Tibial nerve (tissue), 4 donors: Measurements from ENCODE around the gene RHOG. TPM values are rescaled to one million over a fixed set of nuclear protein-coding genes. Genes with fewer than 3 reads are reported as not detected.

ENCODE experiments used
- DNase-seq, 2 donors: peaks; one replicate each; pipeline ENCODE4 v3.0.0-alpha.2; 2019; ENCODE audit warnings: low spot score in 2 of 2
- H3K27ac ChIP-seq, 4 donors: fragments of 200-600 bp; sonication (generic) in 3 of 4; one replicate each; pipeline ENCODE4 v1.5.1; 2017 to 2019; ENCODE audit warnings: mild to moderate bottlenecking in 1 of 4
- H3K27me3 ChIP-seq, 2 donors: fragments of 200-600 bp; sonication (generic) in 1 of 2; one replicate each; pipeline versions ENCODE4 v1.5.1 to v1.6.0; 2017 to 2019
- H3K36me3 ChIP-seq, 3 donors: fragments of 200-600 bp; sonication (generic); one replicate each; pipeline ENCODE4 v1.5.1; 2018 to 2019
- H3K4me1 ChIP-seq, 4 donors: fragments of 200-600 bp; sonication (generic) in 3 of 4; one replicate each; pipeline ENCODE4 v1.5.1; 2017 to 2019
- H3K4me3 ChIP-seq, 4 donors: fragments of 200-600 bp; sonication (generic) in 3 of 4; one replicate each; pipeline ENCODE4 v1.5.1; 2017 to 2019; ENCODE audit warnings: mild to moderate bottlenecking in 1 of 4, moderate library complexity in 1 of 4
- H3K9me3 ChIP-seq, 4 donors: fragments of 200-600 bp; sonication (generic) in 3 of 4; one replicate each; pipeline ENCODE4 v1.5.1; 2017 to 2019
- EP300 ChIP-seq, 2 donors: sonication (generic); formaldehyde crosslinking; IDR thresholded peaks; one replicate each; pipeline ENCODE4 v1.6.1; 2017; ENCODE audit warnings: antibody characterized with exemption in 2 of 2, mild to moderate bottlenecking in 1 of 2
- POLR2A ChIP-seq, 2 donors: fragments of 450-650 bp; IDR thresholded peaks; one replicate each; pipeline ENCODE4 v1.6.1; 2017; ENCODE audit warnings: antibody characterized with exemption in 2 of 2, mild to moderate bottlenecking in 2 of 2, moderate library complexity in 2 of 2
- WGBS, 2 donors: methylation state at CpG; one replicate each; pipeline ENCODE4 v1.1.5; 2018; 5-methylcytosine and 5-hydroxymethylcytosine counted together
- total RNA-seq, 4 donors: library from RNA; depleted of rRNA; stranded (reverse); fragments of >200 nt; gene quantifications; one replicate each; pipeline ENCODE4 v1.1.0, GENCODE V29; 2016
- TF ChIP-seq, protein P1 (sequence below), 5 experiments: fragments of 200-600 bp in 3 of 5; fragments of 450-650 bp in 2 of 5; sonication (generic) in 3 of 5; IDR thresholded peaks; one replicate each; pipeline ENCODE4 v1.5.1; 2016 to 2019; ENCODE audit warnings: antibody characterized with exemption in 5 of 5, mild to moderate bottlenecking in 3 of 5, moderate library complexity in 2 of 5

RHOG gene
- total RNA-seq, 4 donors from 2014 or later, result 35.2 to 92.7 (median 66.0) TPM

- TF ChIP-seq EP300 (IDR thresholded peaks at IDR 0.05), result no peak
- TF ChIP-seq, protein P1, sequence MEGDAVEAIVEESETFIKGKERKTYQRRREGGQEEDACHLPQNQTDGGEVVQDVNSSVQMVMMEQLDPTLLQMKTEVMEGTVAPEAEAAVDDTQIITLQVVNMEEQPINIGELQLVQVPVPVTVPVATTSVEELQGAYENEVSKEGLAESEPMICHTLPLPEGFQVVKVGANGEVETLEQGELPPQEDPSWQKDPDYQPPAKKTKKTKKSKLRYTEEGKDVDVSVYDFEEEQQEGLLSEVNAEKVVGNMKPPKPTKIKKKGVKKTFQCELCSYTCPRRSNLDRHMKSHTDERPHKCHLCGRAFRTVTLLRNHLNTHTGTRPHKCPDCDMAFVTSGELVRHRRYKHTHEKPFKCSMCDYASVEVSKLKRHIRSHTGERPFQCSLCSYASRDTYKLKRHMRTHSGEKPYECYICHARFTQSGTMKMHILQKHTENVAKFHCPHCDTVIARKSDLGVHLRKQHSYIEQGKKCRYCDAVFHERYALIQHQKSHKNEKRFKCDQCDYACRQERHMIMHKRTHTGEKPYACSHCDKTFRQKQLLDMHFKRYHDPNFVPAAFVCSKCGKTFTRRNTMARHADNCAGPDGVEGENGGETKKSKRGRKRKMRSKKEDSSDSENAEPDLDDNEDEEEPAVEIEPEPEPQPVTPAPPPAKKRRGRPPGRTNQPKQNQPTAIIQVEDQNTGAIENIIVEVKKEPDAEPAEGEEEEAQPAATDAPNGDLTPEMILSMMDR (IDR thresholded peaks at IDR 0.05), result no peak
- no peak for TF ChIP-seq POLR2A (IDR thresholded peaks at IDR 0.05)
- Histone ChIP-seq H3K4me3 (peak overlapping the region; percentile 78 to 95 (median 91)), H3K9me3 (no peaks in the 10 kb centered on the region), H3K27ac (peak overlapping the region; percentile 88 to 99 (median 99)), H3K4me1 (peaks cover 0 to 50% (median 27%) of the 10 kb centered on the region in 4 donors), H3K36me3 (peaks cover 0 to 2% (median 0%) of the 10 kb centered on the region in 3 donors), H3K27me3 (no peaks in the 10 kb centered on the region)
- DNase-seq, result peak in 1 of 2 donors; percentile 38
- 1 to 2% methylated on average over 16 to 22 of the region's 46 CpGs for WGBS, 2 donors
These were observed 522 bp downstream of the RHOG start for GRCh38 chr11:3840004-3840869.

DNA sequence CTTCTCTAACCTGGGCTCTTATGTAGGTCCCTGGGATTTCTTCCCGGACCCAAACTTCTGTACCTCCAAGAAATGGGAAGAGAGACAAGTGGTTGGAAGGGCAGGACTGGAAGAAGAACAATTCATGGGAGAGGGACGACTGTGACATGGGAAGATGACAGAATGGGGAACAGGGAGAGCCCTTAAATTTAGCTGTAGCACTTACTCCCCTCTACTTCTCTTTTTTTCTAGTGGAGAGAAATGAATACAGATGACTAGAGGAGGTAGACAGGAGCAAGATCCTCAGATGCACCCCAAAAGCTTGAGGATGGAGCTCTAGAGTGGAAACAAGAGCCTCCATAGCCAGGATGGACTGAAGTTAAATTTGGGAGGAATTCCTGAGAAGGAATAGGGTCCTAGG, 2.3 kb downstream of the RHOG start:
- Histone ChIP-seq H3K36me3 (peaks cover 0 to 9% (median 0%) of the 10 kb centered on the region in 3 donors), H3K4me3 (peak overlapping the region in 1 of 4 donors; percentile 95), H3K4me1 (peaks cover 0 to 68% (median 38%) of the 10 kb centered on the region in 4 donors), H3K27ac (peak overlapping the region; percentile 9 to 99 (median 71)), H3K27me3 (no peaks in the 10 kb centered on the region), H3K9me3 (no peaks in the 10 kb centered on the region)
- 76 to 82% methylated on average over 2 of the region's 2 CpGs for WGBS, 2 donors
- DNase-seq, result no peak
- TF ChIP-seq POLR2A (IDR thresholded peaks at IDR 0.05), result no peak
- TF ChIP-seq EP300 (IDR thresholded peaks at IDR 0.05), result no peak
- TF ChIP-seq, protein P1 (IDR thresholded peaks at IDR 0.05), result no peak

DNA sequence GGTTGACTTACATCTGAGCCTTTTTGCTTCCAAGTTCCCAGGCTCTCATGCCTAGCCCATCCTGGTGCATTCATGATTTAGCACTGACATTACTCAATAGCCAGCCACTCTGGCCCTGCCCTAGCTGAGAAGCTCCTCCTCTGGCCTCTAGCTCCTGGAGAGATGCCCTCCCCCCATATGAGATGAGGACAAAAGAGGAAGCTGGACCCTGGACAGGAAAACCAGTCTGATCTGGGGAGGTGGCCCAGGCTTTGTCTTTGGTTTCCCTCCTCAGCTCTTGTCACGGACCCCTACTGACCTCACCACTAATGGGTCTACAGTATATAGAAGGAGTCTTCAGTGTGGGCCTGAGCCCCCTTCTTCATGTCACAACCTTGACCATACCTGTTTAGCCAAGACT, 3.0 kb downstream of the RHOG start:
- H3K27me3 ChIP-seq, result no peaks in the 10 kb centered on the region
- 78 to 89% methylated on average over 1 of the region's 1 CpG for WGBS, 2 donors
- peaks cover 0 to 9% (median 0%) of the 10 kb centered on the region in 3 donors for H3K36me3 ChIP-seq
- peaks cover 0 to 75% (median 41%) of the 10 kb centered on the region in 4 donors for H3K4me1 ChIP-seq
- TF ChIP-seq, protein P1 (IDR thresholded peaks at IDR 0.05), result no peak
- TF ChIP-seq POLR2A (IDR thresholded peaks at IDR 0.05), result no peak
- no peak for TF ChIP-seq EP300 (IDR thresholded peaks at IDR 0.05)
- DNase-seq, result peak in 1 of 2 donors; percentile 50
- H3K9me3 ChIP-seq, result no peaks in the 10 kb centered on the region
- no peak overlapping the region for H3K4me3 ChIP-seq
- peak overlapping the region; percentile 2 to 99 (median 26) for H3K27ac ChIP-seq

DNA sequence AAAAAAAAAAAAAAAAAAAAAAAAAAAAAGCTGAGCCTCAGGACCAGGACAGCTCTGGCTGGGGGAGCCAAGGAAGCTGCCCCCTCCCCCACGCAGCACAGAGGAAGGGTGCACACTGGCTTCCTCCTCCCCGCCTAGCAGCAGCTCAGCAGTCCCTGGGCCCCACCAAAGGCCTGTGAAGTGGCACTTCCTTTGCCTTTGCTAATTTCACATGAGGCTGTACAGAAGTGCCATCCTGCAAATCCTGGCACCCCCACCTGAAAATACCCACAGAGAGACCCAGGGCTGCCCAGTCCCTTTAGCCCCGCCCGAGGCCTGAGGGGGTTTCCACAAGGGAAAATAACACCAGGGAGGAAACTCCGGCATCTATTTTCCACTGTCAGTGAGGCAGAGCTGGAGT, 3.9 kb downstream of the RHOG start:
- H3K4me1 ChIP-seq, result peaks cover 0 to 84% (median 50%) of the 10 kb centered on the region in 4 donors
- H3K9me3 ChIP-seq, result no peaks in the 10 kb centered on the region
- H3K27me3 ChIP-seq, result no peaks in the 10 kb centered on the region
- peak overlapping the region in 1 of 4 donors; percentile 15 for H3K4me3 ChIP-seq
- peak overlapping the region in 2 of 4 donors; percentile 36 to 43 for H3K27ac ChIP-seq
- DNase-seq, result no peak
- WGBS, 2 donors, result 64 to 81% methylated on average over 5 of the region's 5 CpGs
- TF ChIP-seq EP300 (IDR thresholded peaks at IDR 0.05) (no peak), POLR2A (IDR thresholded peaks at IDR 0.05) (no peak)
- TF ChIP-seq, protein P1 (IDR thresholded peaks at IDR 0.05), result no peak
- peaks cover 0 to 9% (median 0%) of the 10 kb centered on the region in 3 donors for H3K36me3 ChIP-seq

GRCh38 chr11:3835751-3836150, 5.0 kb downstream of the RHOG start:
- Histone ChIP-seq H3K27me3 (no peaks in the 10 kb centered on the region), H3K36me3 (peaks cover 0 to 17% (median 0%) of the 10 kb centered on the region in 3 donors), H3K9me3 (no peaks in the 10 kb centered on the region), H3K4me3 (no peak overlapping the region), H3K27ac (peak overlapping the region in 2 of 4 donors; percentile 52 to 71), H3K4me1 (peaks cover 0 to 85% (median 59%) of the 10 kb centered on the region in 4 donors)
- TF ChIP-seq, protein P1 (IDR thresholded peaks at IDR 0.05), result no peak
- no peak for TF ChIP-seq EP300 (IDR thresholded peaks at IDR 0.05)
- no peak for TF ChIP-seq POLR2A (IDR thresholded peaks at IDR 0.05)
- DNase-seq, result no peak
- WGBS, 2 donors, result 62% methylated on average over 4 of the region's 4 CpGs
